Neural cell (in vitro differentiated cells): ENCODE measurements around the gene MAP2K6.

Source experiments
- CTCF ChIP-seq: fragments of 450-650 bp; IDR thresholded peaks from 2 replicates; pipeline ENCODE4 v1.5.1; 2014; ENCODE audit warnings: antibody characterized with exemption, mild to moderate bottlenecking, moderate library complexity; ENCODE audit not compliant: poor library complexity, severe bottlenecking
- EP300 ChIP-seq: fragments of 450-650 bp; conservative IDR thresholded peaks from 2 replicates; pipeline ENCODE4 v1.6.1; 2014; ENCODE audit warnings: antibody characterized with exemption, mild to moderate bottlenecking, moderate library complexity; ENCODE audit not compliant: poor library complexity, severe bottlenecking
- EZH2 ChIP-seq: fragments of 200-600, 300-800 bp; shearing (Covaris generic), sonication (generic); IDR thresholded peaks from 2 replicates; pipeline ENCODE4 v1.6.1; 2014; ENCODE audit warnings: antibody characterized with exemption, low read length, borderline replicate concordance, mild to moderate bottlenecking; ENCODE audit not compliant: insufficient read depth, poor library complexity, severe bottlenecking
- MXI1 ChIP-seq: fragments of 450-650 bp; conservative IDR thresholded peaks from 2 replicates; pipeline ENCODE4 v1.6.1; 2014; ENCODE audit warnings: antibody characterized with exemption, mild to moderate bottlenecking; ENCODE audit not compliant: poor library complexity, severe bottlenecking
- POLR2AphosphoS5 ChIP-seq: IDR thresholded peaks from 2 replicates; pipeline ENCODE4 v1.6.1; 2012
- RAD21 ChIP-seq: fragments of 450-650 bp; conservative IDR thresholded peaks from 2 replicates; pipeline ENCODE4 v1.6.1; 2014; ENCODE audit warnings: antibody characterized with exemption, mild to moderate bottlenecking, moderate library complexity
- TAF1 ChIP-seq: IDR thresholded peaks from 2 replicates; pipeline ENCODE4 v1.6.1; 2012; ENCODE audit warnings: low read depth

- TF ChIP-seq CTCF (no peak), EP300 (no peak), EZH2 (no peak), MXI1 (no peak), POLR2AphosphoS5 (no peak), RAD21 (no peak), TAF1 (no peak)
Measured at GRCh38 chr17:69455040-69455439, 40.5 kb downstream of the MAP2K6 start.
